Measurements from ENCODE around the gene TTPAL. TPM values are rescaled to one million over a fixed set of nuclear protein-coding genes. Genes with fewer than 3 reads are reported as not detected.

The TTPAL gene
- total and polyA plus RNA-seq, 10 donors: 3.5 to 16.3 (median 11.8) TPM

- intact Hi-C loops (cut with DNase I; ENCODE audit: low total_unique reads): no loop called here
- TF ChIP-seq POLR2A (IDR thresholded peaks at IDR 0.05): no peak
Measured at GRCh38 chr20:44491635-44492395, 16.1 kb downstream of the TTPAL start.

GRCh38 chr20:44494266-44494665, 18.6 kb downstream of the TTPAL start:
- DNase-seq: no peak

More at GRCh38 chr20:44491635-44492395, 16.1 kb downstream of the TTPAL start:
- peaks cover 0 to 35% (median 4%) of the 10 kb centered on the region in 6 donors for H3K4me1 ChIP-seq
- H3K27me3 ChIP-seq (replicated peaks in 1 of 7): no peaks in the 10 kb centered on the region
- no peak overlapping the region for H3K4me3 ChIP-seq
- no peak for DNase-seq
- peaks cover 0 to 100% (median 82%) of the 10 kb centered on the region in 6 donors for H3K36me3 ChIP-seq
- WGBS, 5 donors: 75 to 84% (median 80%) methylated on average over 5 of the region's 5 CpGs
- H3K27ac ChIP-seq: peak overlapping the region in 3 of 8 donors; percentile 28 to 35 (median 29)
- no peaks in the 10 kb centered on the region for H3K9me3 ChIP-seq

GRCh38 chr20:44494681-44495080, 19.0 kb downstream of the TTPAL start:
- TF ChIP-seq POLR2A (IDR thresholded peaks at IDR 0.05): no peak
- no peak for TF ChIP-seq CTCF (IDR thresholded peaks at IDR 0.05 in 8 of 11, conservative IDR thresholded peaks at IDR 0.05 in 3 of 11)
- no peak for TF ChIP-seq POLR2AphosphoS5 (IDR thresholded peaks at IDR 0.05)
- DNase-seq: no peak
- peak overlapping the region in 1 of 8 donors; percentile 50 for H3K4me3 ChIP-seq
- H3K27me3 ChIP-seq (replicated peaks in 1 of 7): no peaks in the 10 kb centered on the region
- peaks cover 0 to 100% (median 88%) of the 10 kb centered on the region in 6 donors for H3K36me3 ChIP-seq
- H3K9me3 ChIP-seq: no peaks in the 10 kb centered on the region
- H3K4me1 ChIP-seq: peaks cover 0 to 46% (median 4%) of the 10 kb centered on the region in 6 donors
- H3K27ac ChIP-seq: peak overlapping the region in 6 of 8 donors; percentile 52 to 84 (median 76)
- WGBS, 5 donors: 82 to 94% (median 85%) methylated on average over 3 of the region's 3 CpGs
- intact Hi-C loops (cut with DNase I; ENCODE audit: low total_unique reads): no loop called here

More at GRCh38 chr20:44494266-44494665, 18.6 kb downstream of the TTPAL start:
- intact Hi-C loops (cut with DNase I; ENCODE audit: low total_unique reads): no loop called here
- Histone ChIP-seq H3K4me1 (peaks cover 0 to 46% (median 4%) of the 10 kb centered on the region in 6 donors), H3K36me3 (peaks cover 0 to 100% (median 88%) of the 10 kb centered on the region in 6 donors), H3K27ac (peak overlapping the region in 4 of 8 donors; percentile 72 to 84 (median 80)), H3K4me3 (no peak overlapping the region), H3K27me3 (replicated peaks in 1 of 7) (no peaks in the 10 kb centered on the region), H3K9me3 (no peaks in the 10 kb centered on the region)
- TF ChIP-seq POLR2AphosphoS5 (IDR thresholded peaks at IDR 0.05): no peak
- no peak for TF ChIP-seq POLR2A (IDR thresholded peaks at IDR 0.05)
- TF ChIP-seq CTCF (IDR thresholded peaks at IDR 0.05 in 8 of 11, conservative IDR thresholded peaks at IDR 0.05 in 3 of 11): no peak
- WGBS, 5 donors: 87 to 100% (median 94%) methylated on average over 1 of the region's 1 CpG

- H3K4me1 ChIP-seq: peaks cover 0 to 46% (median 4%) of the 10 kb centered on the region in 6 donors
- peak overlapping the region in 7 of 8 donors; percentile 51 to 84 (median 72) for H3K27ac ChIP-seq
- H3K36me3 ChIP-seq: peaks cover 0 to 100% (median 88%) of the 10 kb centered on the region in 6 donors
- WGBS, 5 donors: 59 to 95% (median 85%) methylated on average over 1 of the region's 1 CpG
- TF ChIP-seq POLR2A (IDR thresholded peaks at IDR 0.05) (no peak), CTCF (IDR thresholded peaks at IDR 0.05 in 8 of 11, conservative IDR thresholded peaks at IDR 0.05 in 3 of 11) (no peak), POLR2AphosphoS5 (IDR thresholded peaks at IDR 0.05) (no peak)
- H3K9me3 ChIP-seq: no peaks in the 10 kb centered on the region
- no peaks in the 10 kb centered on the region for H3K27me3 ChIP-seq (replicated peaks in 1 of 7)
- intact Hi-C loops (cut with DNase I; ENCODE audit: low total_unique reads): no loop called here
- peak overlapping the region in 1 of 8 donors; percentile 50 for H3K4me3 ChIP-seq
- no peak for DNase-seq
Measured at GRCh38 chr20:44495257-44495656, 19.6 kb downstream of the TTPAL start.

All from spleen (tissue), 11 donors.